ENCODE measurements around the gene MAL. TPM values are rescaled to one million over a fixed set of nuclear protein-coding genes. Genes with fewer than 3 reads are reported as not detected.

MAL gene
- total RNA-seq (10 to 100 TPM in 1 of 4 donors, 1 to 10 TPM in 3; 4.5 to 15.5 (median 9.2) TPM), polyA plus RNA-seq (14.6 TPM)
- long read RNA-seq, donor 1, transcript MAL-201 (4 exons, 1,112 nt) = major isoform, 10 of 11 reads
- long read RNA-seq, donor 1, partial matches to known transcripts = 1 of 11 reads
- long read RNA-seq, donor 1, other reads (novel, unspliced or antisense) = 0 of 11 reads
- long read RNA-seq, donor 2, transcript MAL-201 (4 exons, 1,112 nt) = major isoform, 5 of 6 reads
- long read RNA-seq, donor 2, partial matches to known transcripts = 1 of 6 reads
- long read RNA-seq, donor 2, other reads (novel, unspliced or antisense) = 0 of 6 reads
- long read RNA-seq, donor 3, partial matches to known transcripts = 0 of 3 reads
- long read RNA-seq, donor 3, other reads (novel, unspliced or antisense) = 1 of 3 reads
- long read RNA-seq, donor 4, transcript MAL-201 (4 exons, 1,112 nt) = major isoform, 12 of 14 reads
- long read RNA-seq, donor 4, partial matches to known transcripts = 1 of 14 reads
- long read RNA-seq, donor 4, other reads (novel, unspliced or antisense) = 1 of 14 reads

- Histone ChIP-seq H3K27ac (ENCODE audit: low read length) (peak within 1 kb of the TSS; percentile 21), H3K9me3 (ENCODE audit: control insufficient read depth, low read length) (no peaks in the 10 kb centered on the region), H3K27me3 (ENCODE audit: control insufficient read depth, insufficient read depth) (no peaks in the 10 kb centered on the region), H3K4me1 (ENCODE audit: control insufficient read depth, insufficient read depth, low read length) (no peaks in the 10 kb centered on the region), H3K4me3 (ENCODE audit: low read length) (peak within 1 kb of the TSS; percentile 58)
- peak; percentile 49 to 50 for ATAC-seq
- DNase-seq = peak; percentile 38 to 70 (median 62)
- intact Hi-C loops (cut with DNase I) = no loop called here
- WGBS = under 1% methylated on average over 81 of the region's 81 CpGs
These were observed at the start of gene MAL for GRCh38 chr2:95025406-95026319. TSS of gene MAL (plus strand) at chr2:95025708. CDS start at chr2:95025793, 85 bp downstream.

DNA sequence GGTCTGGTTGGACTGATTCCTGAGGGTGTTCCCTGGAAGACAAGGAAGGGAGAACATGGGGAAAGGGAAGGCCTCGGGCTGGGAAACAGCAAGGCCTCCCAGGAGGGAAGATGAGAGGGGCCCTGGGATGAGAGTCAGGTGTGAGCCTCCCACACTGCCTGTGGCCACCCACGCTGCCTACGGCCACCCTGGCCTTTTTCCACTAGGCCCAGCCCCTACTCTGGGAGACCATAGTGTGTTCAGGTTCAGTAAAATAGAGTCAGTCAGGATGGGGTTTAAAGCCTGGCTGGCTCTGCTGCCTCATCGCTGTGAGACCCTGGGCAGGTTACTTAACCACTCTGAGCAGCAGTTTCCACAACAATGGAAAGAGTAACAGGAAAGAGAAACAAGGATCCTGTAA lies 47.7 kb upstream of the MAL start:
- WGBS = 75% methylated on average over 4 of the region's 4 CpGs
- DNase-seq = no peak

DNA sequence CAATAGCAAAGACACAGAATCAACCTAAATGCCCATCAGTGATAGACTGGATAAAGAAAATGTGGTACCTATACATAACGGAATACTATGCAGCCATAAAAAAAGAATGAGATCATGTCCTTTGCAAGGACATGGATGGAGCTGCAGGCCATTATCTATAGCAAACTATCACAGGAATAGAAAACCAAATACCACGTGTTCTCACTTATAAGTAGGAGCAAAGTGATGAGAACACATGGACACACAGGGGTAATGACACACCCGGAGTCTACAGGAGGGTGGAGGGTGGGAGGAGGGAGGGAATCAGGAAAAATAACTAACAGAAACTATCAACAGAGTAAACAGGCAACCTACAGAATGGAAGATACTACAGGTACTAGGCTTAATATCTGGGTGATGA lies 46.6 kb upstream of the MAL start:
- no peaks in the 10 kb centered on the region for H3K4me1 ChIP-seq (ENCODE audit: control insufficient read depth, insufficient read depth, low read length)
- ATAC-seq (no peak), DNase-seq (no peak)
- H3K27me3 ChIP-seq (ENCODE audit: control insufficient read depth, insufficient read depth) = no peaks in the 10 kb centered on the region
- WGBS = 79% methylated on average over 3 of the region's 3 CpGs
- intact Hi-C loops (cut with DNase I) = no loop called here
- H3K9me3 ChIP-seq (ENCODE audit: control insufficient read depth, low read length) = no peaks in the 10 kb centered on the region
- H3K4me3 ChIP-seq (ENCODE audit: low read length) = no peak overlapping the region
- no peak overlapping the region for H3K27ac ChIP-seq (ENCODE audit: low read length)

More for the DNA sequence above, 47.7 kb upstream of the MAL start:
- Histone ChIP-seq H3K27me3 (ENCODE audit: control insufficient read depth, insufficient read depth) (no peaks in the 10 kb centered on the region), H3K9me3 (ENCODE audit: control insufficient read depth, low read length) (no peaks in the 10 kb centered on the region), H3K4me3 (ENCODE audit: low read length) (no peak overlapping the region), H3K27ac (ENCODE audit: low read length) (no peak overlapping the region), H3K4me1 (ENCODE audit: control insufficient read depth, insufficient read depth, low read length) (no peaks in the 10 kb centered on the region)
- ATAC-seq = no peak
- intact Hi-C loops (cut with DNase I) = no loop called here

DNA sequence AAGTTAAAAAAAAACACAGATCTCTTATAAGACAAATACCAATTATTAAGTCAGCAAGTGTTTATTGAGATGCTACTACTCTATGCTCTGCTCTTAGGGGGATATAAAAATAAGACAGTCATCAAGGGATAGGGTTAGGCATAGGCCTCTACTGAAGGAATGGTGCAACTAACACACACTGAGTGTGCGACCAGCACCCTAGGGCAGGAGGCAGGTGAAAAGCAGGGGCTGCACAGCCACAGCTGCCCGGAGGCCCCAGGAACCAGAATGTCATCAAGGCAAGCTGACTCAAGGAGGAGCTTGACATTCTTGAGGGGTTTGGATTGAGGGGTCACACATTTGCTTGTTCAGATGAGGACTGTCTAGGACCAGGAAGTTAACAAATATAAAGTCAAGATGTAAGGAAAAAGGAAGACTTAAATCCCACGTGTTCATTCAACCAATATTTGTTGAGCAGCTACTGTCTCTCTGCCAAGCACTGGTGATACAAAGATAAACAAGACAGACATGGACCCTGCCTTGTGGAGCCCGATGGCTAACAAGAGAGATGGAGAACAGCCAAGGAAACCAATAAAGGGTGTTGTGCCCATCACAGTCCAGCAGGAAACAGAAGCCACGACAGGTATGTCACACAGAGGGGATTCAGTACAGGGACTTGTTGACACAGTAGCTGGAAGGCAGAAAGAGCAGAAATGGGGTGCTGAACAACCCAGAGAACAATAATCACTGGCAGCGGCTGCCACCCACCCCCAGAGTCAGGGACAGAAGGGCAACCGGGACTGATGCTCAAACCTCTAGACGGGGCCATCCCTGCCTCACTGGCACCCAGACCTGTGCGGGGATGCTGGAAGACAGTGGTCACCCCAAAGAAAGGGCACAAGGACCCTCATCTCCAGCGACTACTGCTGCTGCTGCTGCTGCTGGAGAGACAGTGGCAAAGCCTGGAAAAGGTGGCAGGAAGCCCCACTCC lies 45.8 kb upstream of the MAL start:
- ATAC-seq (no peak), DNase-seq (no peak)
- no peaks in the 10 kb centered on the region for H3K4me1 ChIP-seq (ENCODE audit: control insufficient read depth, insufficient read depth, low read length)
- no peaks in the 10 kb centered on the region for H3K27me3 ChIP-seq (ENCODE audit: control insufficient read depth, insufficient read depth)
- H3K9me3 ChIP-seq (ENCODE audit: control insufficient read depth, low read length) = no peaks in the 10 kb centered on the region
- 80% methylated on average over 10 of the region's 10 CpGs for WGBS
- H3K27ac ChIP-seq (ENCODE audit: low read length) = no peak overlapping the region
- H3K4me3 ChIP-seq (ENCODE audit: low read length) = no peak overlapping the region
- intact Hi-C loops (cut with DNase I) = no loop called here

DNA sequence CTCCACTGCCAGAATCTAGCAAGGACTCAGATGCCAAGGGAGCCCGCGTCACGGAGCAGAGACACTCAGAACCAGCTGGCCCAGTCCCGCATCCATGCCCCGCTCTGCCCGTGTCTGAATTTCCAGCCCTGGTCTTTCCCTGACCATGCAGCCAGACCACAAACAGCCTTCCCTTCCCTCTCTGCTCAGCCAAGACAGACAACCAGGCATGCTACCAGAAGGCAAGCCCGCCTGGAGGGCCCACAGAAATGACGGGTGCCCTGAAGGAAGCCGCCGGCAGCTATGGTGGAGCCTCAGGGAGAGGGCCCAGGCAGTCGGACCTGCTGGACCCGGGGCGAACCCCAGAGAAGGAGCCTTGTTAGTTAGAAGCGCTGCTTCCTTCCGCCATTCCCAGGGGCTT lies 45.1 kb upstream of the MAL start:
- 88% methylated on average over 15 of the region's 15 CpGs for WGBS
- intact Hi-C loops (cut with DNase I) = no loop called here
- Histone ChIP-seq H3K27me3 (ENCODE audit: control insufficient read depth, insufficient read depth) (no peaks in the 10 kb centered on the region), H3K4me1 (ENCODE audit: control insufficient read depth, insufficient read depth, low read length) (no peaks in the 10 kb centered on the region), H3K9me3 (ENCODE audit: control insufficient read depth, low read length) (no peaks in the 10 kb centered on the region), H3K4me3 (ENCODE audit: low read length) (no peak overlapping the region), H3K27ac (ENCODE audit: low read length) (no peak overlapping the region)
- no peak for ATAC-seq
- no peak for DNase-seq

- Histone ChIP-seq H3K9me3 (ENCODE audit: control insufficient read depth, low read length) (no peaks in the 10 kb centered on the region), H3K27ac (ENCODE audit: low read length) (no peak overlapping the region), H3K27me3 (ENCODE audit: control insufficient read depth, insufficient read depth) (no peaks in the 10 kb centered on the region), H3K4me3 (ENCODE audit: low read length) (no peak overlapping the region), H3K4me1 (ENCODE audit: control insufficient read depth, insufficient read depth, low read length) (no peaks in the 10 kb centered on the region)
- no peak for DNase-seq
- intact Hi-C loops (cut with DNase I) = no loop called here
- WGBS = 59% methylated on average over 6 of the region's 6 CpGs
- no peak for ATAC-seq
These were observed 43.4 kb upstream of the MAL start for GRCh38 chr2:94982156-94982555.

GRCh38 chr2:94982675-94983074 lies 42.8 kb upstream of the MAL start:
- DNase-seq = no peak
- no peaks in the 10 kb centered on the region for H3K9me3 ChIP-seq (ENCODE audit: control insufficient read depth, low read length)
- intact Hi-C loops (cut with DNase I) = no loop called here
- H3K4me3 ChIP-seq (ENCODE audit: low read length) = no peak overlapping the region
- no peak for ATAC-seq
- H3K4me1 ChIP-seq (ENCODE audit: control insufficient read depth, insufficient read depth, low read length) = no peaks in the 10 kb centered on the region
- WGBS = 41% methylated on average over 3 of the region's 3 CpGs
- H3K27ac ChIP-seq (ENCODE audit: low read length) = no peak overlapping the region
- H3K27me3 ChIP-seq (ENCODE audit: control insufficient read depth, insufficient read depth) = no peaks in the 10 kb centered on the region

- Histone ChIP-seq H3K4me3 (ENCODE audit: low read length) (no peak overlapping the region), H3K4me1 (ENCODE audit: control insufficient read depth, insufficient read depth, low read length) (no peaks in the 10 kb centered on the region), H3K27me3 (ENCODE audit: control insufficient read depth, insufficient read depth) (no peaks in the 10 kb centered on the region), H3K27ac (ENCODE audit: low read length) (no peak overlapping the region), H3K9me3 (ENCODE audit: control insufficient read depth, low read length) (no peaks in the 10 kb centered on the region)
- intact Hi-C loops (cut with DNase I) = no loop called here
- ATAC-seq (no peak), DNase-seq (no peak)
- 40% methylated on average over 9 of the region's 9 CpGs for WGBS
These were observed 40.4 kb upstream of the MAL start for GRCh38 chr2:94984964-94985575.

DNA sequence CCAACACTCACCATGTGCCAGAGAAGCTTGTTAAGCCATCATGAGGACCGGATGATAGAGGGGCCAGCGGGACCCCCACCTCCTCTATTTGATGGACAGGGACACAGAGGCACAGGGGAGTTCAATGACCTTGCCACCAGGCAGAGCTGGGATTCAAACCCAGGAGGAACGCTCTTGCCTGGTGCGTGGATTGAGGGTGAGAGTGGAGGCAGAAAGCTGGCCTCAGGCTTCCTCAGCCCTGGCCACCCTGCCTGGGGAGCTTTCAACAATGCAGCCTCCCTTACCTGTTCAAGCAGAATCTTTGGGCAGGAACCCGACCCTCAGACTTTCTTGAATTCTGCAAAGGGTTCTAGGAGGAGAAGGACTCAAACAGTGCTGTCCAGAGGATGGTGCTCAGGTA lies 39.9 kb upstream of the MAL start:
- DNase-seq (no peak), ATAC-seq (no peak)
- intact Hi-C loops (cut with DNase I) = no loop called here
- no peak overlapping the region for H3K27ac ChIP-seq (ENCODE audit: low read length)
- H3K9me3 ChIP-seq (ENCODE audit: control insufficient read depth, low read length) = no peaks in the 10 kb centered on the region
- H3K4me1 ChIP-seq (ENCODE audit: control insufficient read depth, insufficient read depth, low read length) = no peaks in the 10 kb centered on the region
- H3K4me3 ChIP-seq (ENCODE audit: low read length) = no peak overlapping the region
- no peaks in the 10 kb centered on the region for H3K27me3 ChIP-seq (ENCODE audit: control insufficient read depth, insufficient read depth)
- WGBS = 80% methylated on average over 5 of the region's 5 CpGs

DNA sequence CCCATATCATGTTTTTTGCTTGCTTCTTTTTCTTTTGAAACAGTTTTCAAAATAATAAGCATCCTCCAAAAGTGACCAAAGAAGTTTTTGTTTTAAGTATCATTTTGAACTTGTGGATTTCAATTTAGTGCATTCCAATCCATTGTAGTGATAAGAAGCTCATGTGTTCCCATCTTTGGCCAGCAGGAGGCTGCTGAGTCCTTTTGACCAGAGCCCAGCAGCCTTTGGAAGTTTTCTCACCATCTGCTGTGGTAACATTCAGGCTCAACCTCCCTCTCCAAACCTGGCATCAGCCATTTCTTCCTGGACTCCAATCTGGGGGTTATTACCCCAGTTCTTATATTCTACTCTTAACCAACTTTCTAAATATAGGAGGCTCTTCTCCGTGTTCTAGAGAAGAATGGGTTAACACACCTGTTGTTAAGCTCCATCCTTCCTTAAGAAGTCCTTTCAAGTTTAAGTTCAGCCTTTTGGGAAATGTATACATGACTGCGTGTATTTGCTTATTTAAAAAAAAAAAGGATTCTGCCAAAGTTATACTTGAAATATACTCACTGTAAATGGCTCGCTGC lies 39.0 kb upstream of the MAL start:
- WGBS = 69% methylated on average over 3 of the region's 3 CpGs
- Histone ChIP-seq H3K4me3 (ENCODE audit: low read length) (no peak overlapping the region), H3K27me3 (ENCODE audit: control insufficient read depth, insufficient read depth) (no peaks in the 10 kb centered on the region), H3K27ac (ENCODE audit: low read length) (no peak overlapping the region), H3K9me3 (ENCODE audit: control insufficient read depth, low read length) (no peaks in the 10 kb centered on the region), H3K4me1 (ENCODE audit: control insufficient read depth, insufficient read depth, low read length) (no peaks in the 10 kb centered on the region)
- ATAC-seq (peak in 1 of 2 donors; percentile 64), DNase-seq (peak in 2 of 3 donors; percentile 56 to 68)
- intact Hi-C loops (cut with DNase I) = no loop called here
